Skeletal muscle satellite cell (primary cell): ENCODE results near the gene OR2T11.
"Not testable (repeated sequence)": the region's sequence is repeated elsewhere in the genome, so short reads cannot be mapped to it uniquely, and the experiment has no call there.

Experiments used
- H3K27me3 ChIP-seq: 2 replicates; pipeline ENCODE4 v1.7.0; 2013; ENCODE audit warnings: low read length; ENCODE audit not compliant: control insufficient read depth, insufficient read depth
- H3K36me3 ChIP-seq: 2 replicates; pipeline ENCODE4 v1.7.0; 2013; ENCODE audit warnings: mild to moderate bottlenecking, control low read depth, low read length; ENCODE audit not compliant: insufficient read depth
- H3K4me1 ChIP-seq: 2 replicates; pipeline ENCODE4 v1.7.0; 2013; ENCODE audit warnings: low read length; ENCODE audit not compliant: control insufficient read depth, insufficient read depth
- H3K4me2 ChIP-seq: 2 replicates; pipeline ENCODE4 v1.7.0; 2013; ENCODE audit warnings: mild to moderate bottlenecking, low read length
- H3K4me3 ChIP-seq: 2 replicates; pipeline ENCODE4 v1.7.0; 2013; ENCODE audit warnings: low read length
- H3K9ac ChIP-seq: 2 replicates; pipeline ENCODE4 v1.7.0; 2013; ENCODE audit warnings: mild to moderate bottlenecking, low read depth, low read length, moderate library complexity
- H3K9me3 ChIP-seq: replicated peaks from 2 replicates; pipeline ENCODE4 v1.7.0; 2013; ENCODE audit warnings: mild to moderate bottlenecking, control low read depth, low read length

Gene OR2T11

DNA sequence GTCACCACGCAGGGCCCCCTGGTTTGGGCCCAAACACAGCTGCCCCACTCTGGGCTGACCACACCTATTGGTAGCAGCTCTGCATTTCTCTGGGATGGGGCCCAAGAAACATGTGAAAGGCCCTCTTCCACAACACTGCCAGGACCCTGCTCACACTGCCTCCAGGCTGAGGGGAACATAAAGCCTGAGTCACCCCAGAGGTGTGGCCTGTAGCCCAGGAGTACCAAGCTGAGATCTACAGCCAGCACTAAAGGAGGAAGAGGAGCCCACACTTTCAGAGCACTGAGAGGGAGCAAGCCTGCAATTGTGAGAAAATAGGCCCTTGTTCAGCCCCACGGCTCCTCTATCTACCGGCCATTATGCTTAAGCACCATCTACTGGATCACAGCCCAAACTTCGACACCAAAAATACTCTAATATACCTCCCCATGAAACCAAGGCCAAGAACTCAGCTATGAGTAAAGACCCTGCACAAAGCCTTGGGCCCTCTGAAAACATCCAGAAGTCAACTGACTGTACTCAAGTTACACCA is 22.9 kb downstream of the OR2T11 start:
- no peaks in the 10 kb centered on the region for H3K36me3 ChIP-seq
- no peaks in the 10 kb centered on the region for H3K27me3 ChIP-seq
- H3K9ac ChIP-seq = no peak overlapping the region
- no peaks in the 10 kb centered on the region for H3K4me1 ChIP-seq
- H3K9me3 ChIP-seq = no peaks in the 10 kb centered on the region
- no peak overlapping the region for H3K4me3 ChIP-seq
- no peak overlapping the region for H3K4me2 ChIP-seq

DNA sequence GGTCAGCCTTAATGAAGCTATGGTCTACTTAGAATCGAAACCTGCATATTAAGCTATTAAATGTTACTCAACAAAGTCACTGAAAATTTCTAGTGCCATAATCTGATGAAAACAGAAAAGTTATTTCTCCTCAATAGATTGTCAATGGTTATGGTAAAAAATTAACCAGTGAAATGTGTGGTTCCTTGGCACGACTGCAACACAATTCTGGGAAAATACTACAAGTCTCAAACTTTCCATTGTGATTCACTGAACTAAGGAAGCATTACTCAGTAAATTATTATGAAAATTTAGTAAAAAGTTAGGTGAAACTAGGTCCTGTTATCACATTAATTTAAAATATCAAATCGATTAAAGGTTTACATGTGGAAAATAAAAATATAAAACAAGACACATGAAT is 24.6 kb downstream of the OR2T11 start:
- Histone ChIP-seq H3K36me3 (no peaks in the 10 kb centered on the region), H3K4me1 (no peaks in the 10 kb centered on the region), H3K4me3 (no peak overlapping the region), H3K9me3 (no peaks in the 10 kb centered on the region), H3K27me3 (no peaks in the 10 kb centered on the region), H3K9ac (no peak overlapping the region), H3K4me2 (no peak overlapping the region)

GRCh38 chr1:248599396-248599795 is 35.5 kb downstream of the OR2T11 start:
- Histone ChIP-seq H3K9ac (no peak overlapping the region), H3K4me2 (no peak overlapping the region), H3K27me3 (no peaks in the 10 kb centered on the region), H3K9me3 (no peaks in the 10 kb centered on the region), H3K36me3 (no peaks in the 10 kb centered on the region), H3K4me3 (no peak overlapping the region), H3K4me1 (no peaks in the 10 kb centered on the region)

DNA sequence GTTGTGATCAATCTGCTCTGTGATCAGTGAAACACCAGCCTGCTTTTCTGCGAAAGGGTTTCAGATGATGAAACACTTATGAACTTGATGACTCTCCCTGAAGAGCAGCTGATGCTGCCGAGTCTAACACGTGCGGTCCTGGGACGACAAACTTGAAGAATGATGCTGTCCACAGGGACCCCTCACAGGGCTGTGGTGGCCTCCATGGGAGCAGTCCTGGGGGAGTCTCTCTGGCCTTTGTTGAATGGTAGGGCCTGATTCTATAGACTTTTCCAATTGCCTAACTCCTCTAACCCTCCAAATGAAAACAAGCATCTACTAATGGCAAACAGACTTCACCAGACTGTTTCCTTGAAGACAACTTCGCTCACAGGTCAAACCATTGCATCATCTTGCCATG is 37.3 kb downstream of the OR2T11 start, which contains the start of gene OR2T10:
Gene OR2T10 (minus strand): TSS at position 112 of the 400 bp plus-strand sequence. CDS start 3,932 bp downstream, outside the sequence.
- H3K36me3 ChIP-seq = no peaks in the 10 kb centered on the region
- no peak within 1 kb of the TSS for H3K9ac ChIP-seq
- H3K4me3 ChIP-seq = no peak within 1 kb of the TSS
- no peaks in the 10 kb centered on the region for H3K27me3 ChIP-seq
- H3K4me1 ChIP-seq = no peaks in the 10 kb centered on the region
- H3K4me2 ChIP-seq = no peak within 1 kb of the TSS
- no peaks in the 10 kb centered on the region for H3K9me3 ChIP-seq

DNA sequence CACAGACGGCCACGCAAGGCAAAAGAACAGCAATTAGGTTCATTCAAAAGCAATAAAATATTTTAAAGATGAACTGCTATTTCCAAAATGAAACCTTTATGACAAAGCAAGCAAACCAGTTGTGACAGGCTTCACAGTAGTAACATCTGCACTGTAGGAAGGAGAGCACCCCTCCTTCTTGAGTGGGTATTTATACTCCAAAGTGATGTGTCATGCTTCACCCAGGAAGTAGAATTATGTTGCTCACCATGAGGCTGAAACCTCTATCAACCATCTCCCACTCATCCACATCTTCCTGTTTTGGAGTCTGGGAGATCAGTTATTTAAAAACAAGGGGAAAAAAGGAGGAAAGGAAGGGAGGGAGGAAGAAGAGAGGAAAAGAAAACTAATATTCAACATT is 38.3 kb downstream of the OR2T11 start:
- Histone ChIP-seq H3K4me2 (no peak overlapping the region), H3K9me3 (no peaks in the 10 kb centered on the region), H3K36me3 (no peaks in the 10 kb centered on the region), H3K4me1 (no peaks in the 10 kb centered on the region), H3K27me3 (no peaks in the 10 kb centered on the region), H3K9ac (no peak overlapping the region), H3K4me3 (no peak overlapping the region)

GRCh38 chr1:248593226-248593625 is 41.7 kb downstream of the OR2T11 start:
- H3K9ac ChIP-seq = no peak overlapping the region
- H3K4me3 ChIP-seq = no peak overlapping the region
- H3K4me1 ChIP-seq = no peaks in the 10 kb centered on the region
- H3K36me3 ChIP-seq = no peaks in the 10 kb centered on the region
- no peak overlapping the region for H3K4me2 ChIP-seq
- H3K9me3 ChIP-seq = no peaks in the 10 kb centered on the region
- H3K27me3 ChIP-seq = no peaks in the 10 kb centered on the region

DNA sequence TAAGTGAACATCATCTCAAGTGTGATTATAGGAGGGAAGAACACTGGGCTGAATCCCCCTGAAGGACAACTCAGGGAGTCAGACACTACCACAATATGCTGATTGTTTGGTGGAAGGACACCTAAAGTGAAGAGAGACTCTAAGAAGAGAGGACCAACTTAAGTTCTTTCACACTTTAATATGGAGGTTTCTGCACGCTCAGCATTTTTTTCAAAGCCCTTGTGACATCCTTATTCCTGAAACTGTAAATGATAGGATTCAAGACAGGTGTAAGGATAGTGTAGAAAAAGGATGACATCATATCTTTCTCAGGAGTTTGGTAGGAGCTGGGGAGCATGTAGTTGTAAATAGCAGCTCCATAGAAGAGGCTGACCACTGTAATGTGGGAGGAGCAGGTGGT is 42.2 kb downstream of the OR2T11 start:
- Histone ChIP-seq H3K4me1 (no peaks in the 10 kb centered on the region), H3K9ac (no peak overlapping the region)

GRCh38 chr1:248590055-248590454 is 44.8 kb downstream of the OR2T11 start:
- Histone ChIP-seq H3K4me1 (no peaks in the 10 kb centered on the region), H3K27me3 (no peaks in the 10 kb centered on the region), H3K4me3 (no peak overlapping the region), H3K9ac (no peak overlapping the region), H3K36me3 (no peaks in the 10 kb centered on the region), H3K9me3 (no peaks in the 10 kb centered on the region), H3K4me2 (no peak overlapping the region)

More for the DNA sequence above, 42.2 kb downstream of the OR2T11 start:
- H3K4me2 ChIP-seq = no peak overlapping the region
- H3K4me3 ChIP-seq = no peak overlapping the region
- H3K27me3 ChIP-seq = no peaks in the 10 kb centered on the region
- no peaks in the 10 kb centered on the region for H3K9me3 ChIP-seq
- no peaks in the 10 kb centered on the region for H3K36me3 ChIP-seq

DNA sequence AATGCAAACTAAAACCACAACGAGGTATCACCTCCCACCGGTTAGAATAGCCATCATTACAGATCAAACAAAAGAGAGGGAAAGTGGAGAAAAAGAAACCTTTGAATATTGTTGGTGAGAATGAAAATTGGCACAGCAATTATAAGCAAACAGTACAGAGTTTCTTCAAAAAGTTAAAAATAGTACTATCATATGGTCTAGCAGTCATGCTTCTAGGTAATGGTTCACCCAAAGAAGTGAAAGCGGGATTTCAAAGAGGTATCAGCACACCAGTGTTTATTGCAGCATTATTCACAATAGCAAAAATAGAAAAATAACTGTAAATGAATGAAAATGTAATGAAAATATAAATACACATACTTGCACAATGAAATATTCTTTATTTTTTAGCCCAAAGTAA is 45.6 kb downstream of the OR2T11 start:
- no peak overlapping the region for H3K4me3 ChIP-seq
- H3K9me3 ChIP-seq = no peaks in the 10 kb centered on the region
- H3K4me2 ChIP-seq = no peak overlapping the region
- no peaks in the 10 kb centered on the region for H3K27me3 ChIP-seq
- H3K36me3 ChIP-seq = no peaks in the 10 kb centered on the region
- H3K9ac ChIP-seq = no peak overlapping the region
- no peaks in the 10 kb centered on the region for H3K4me1 ChIP-seq

GRCh38 chr1:248585266-248585665 is 49.6 kb downstream of the OR2T11 start:
- H3K27me3 ChIP-seq = no peaks in the 10 kb centered on the region
- H3K4me1 ChIP-seq = no peaks in the 10 kb centered on the region
- H3K36me3 ChIP-seq = no peaks in the 10 kb centered on the region
- no peaks in the 10 kb centered on the region for H3K9me3 ChIP-seq
- no peak overlapping the region for H3K4me2 ChIP-seq
- no peak overlapping the region for H3K4me3 ChIP-seq
- H3K9ac ChIP-seq = no peak overlapping the region

- H3K27me3 ChIP-seq = no peaks in the 10 kb centered on the region
- H3K36me3 ChIP-seq = no peaks in the 10 kb centered on the region
- no peak overlapping the region for H3K4me2 ChIP-seq
- H3K4me1 ChIP-seq = no peaks in the 10 kb centered on the region
- no peak overlapping the region for H3K9ac ChIP-seq
- no peak overlapping the region for H3K4me3 ChIP-seq
- no peaks in the 10 kb centered on the region for H3K9me3 ChIP-seq
Measured at GRCh38 chr1:248576260-248576980, 58.5 kb downstream of the OR2T11 start.

DNA sequence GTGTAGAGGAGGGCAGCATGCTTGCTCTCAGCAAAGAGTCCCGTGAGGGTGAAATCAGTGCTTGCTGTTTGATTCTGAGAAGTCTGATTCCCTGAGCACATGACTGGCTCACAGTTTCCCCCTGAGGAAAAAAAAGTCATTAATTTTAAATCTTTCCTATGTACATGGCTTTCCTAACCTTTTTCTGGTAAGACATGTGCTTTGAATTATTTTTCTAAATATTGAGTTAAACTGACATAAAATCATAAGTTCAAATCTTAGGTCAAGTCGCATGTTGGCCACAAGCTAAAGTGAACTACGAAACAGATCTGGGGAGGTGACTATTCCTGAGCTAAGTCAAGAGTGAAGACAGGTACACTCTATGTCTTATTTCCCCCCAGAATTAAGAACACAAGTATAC is 60.2 kb downstream of the OR2T11 start, which contains the start of gene OR2T34:
Gene OR2T34 (minus strand): TSS at position 101 of the 400 bp plus-strand sequence. CDS start 0 bp downstream, at position 101.
- H3K9me3 ChIP-seq, H3K4me3 ChIP-seq, H3K27me3 ChIP-seq, H3K36me3 ChIP-seq, H3K4me1 ChIP-seq, H3K9ac ChIP-seq, H3K4me2 ChIP-seq: not testable (repeated sequence)
